IPS-18a (cell line): ENCODE results near the gene LHX4.
"Not testable (repeated sequence)": the region's sequence is repeated elsewhere in the genome, so short reads cannot be mapped to it uniquely, and the experiment has no call there.

ENCODE experiments used
- H3K27ac ChIP-seq: one replicate; pipeline ENCODE4 v1.5.1; 2013; ENCODE audit warnings: low read length
- H3K27me3 ChIP-seq: one replicate; pipeline ENCODE4 v1.6.1; 2013; ENCODE audit warnings: mild to moderate bottlenecking, low read length; ENCODE audit not compliant: control insufficient read depth, insufficient read depth
- H3K36me3 ChIP-seq: one replicate; pipeline ENCODE4 v1.6.1; 2013; ENCODE audit warnings: low read depth, low read length; ENCODE audit not compliant: control insufficient read depth
- H3K4me1 ChIP-seq: one replicate; pipeline ENCODE4 v1.6.1; 2013; ENCODE audit warnings: low read depth, low read length; ENCODE audit not compliant: control insufficient read depth
- H3K4me3 ChIP-seq: one replicate; pipeline ENCODE4 v1.5.1; 2013; ENCODE audit warnings: low read length
- H3K9ac ChIP-seq: one replicate; pipeline ENCODE4 v1.6.1; 2013; ENCODE audit warnings: mild to moderate bottlenecking, low read length, moderate library complexity
- H3K9me3 ChIP-seq: one replicate; pipeline ENCODE4 v1.6.1; 2013; ENCODE audit warnings: low read depth, low read length; ENCODE audit not compliant: control insufficient read depth

The LHX4 gene

GRCh38 chr1:180198611-180199010 is 31.5 kb upstream of the LHX4 start:
- no peaks in the 10 kb centered on the region for H3K9me3 ChIP-seq
- no peak overlapping the region for H3K9ac ChIP-seq
- no peaks in the 10 kb centered on the region for H3K27me3 ChIP-seq
- H3K4me3 ChIP-seq = no peak overlapping the region
- no peak overlapping the region for H3K27ac ChIP-seq
- peaks cover 10% of the 10 kb centered on the region for H3K36me3 ChIP-seq
- H3K4me1 ChIP-seq = peaks cover 3% of the 10 kb centered on the region

- Histone ChIP-seq H3K9ac (no peak overlapping the region), H3K27ac (no peak overlapping the region), H3K9me3 (no peaks in the 10 kb centered on the region), H3K4me1 (peaks cover 3% of the 10 kb centered on the region), H3K36me3 (peaks cover 10% of the 10 kb centered on the region), H3K27me3 (no peaks in the 10 kb centered on the region), H3K4me3 (no peak overlapping the region)
Observed at GRCh38 chr1:180199018-180199417, 31.0 kb upstream of the LHX4 start.

GRCh38 chr1:180201451-180202200 is 28.4 kb upstream of the LHX4 start:
- Histone ChIP-seq H3K4me3 (no peak overlapping the region), H3K27ac (no peak overlapping the region), H3K9me3 (no peaks in the 10 kb centered on the region), H3K36me3 (peaks cover 1% of the 10 kb centered on the region), H3K9ac (no peak overlapping the region), H3K27me3 (no peaks in the 10 kb centered on the region), H3K4me1 (no peaks in the 10 kb centered on the region)

GRCh38 chr1:180202588-180202987 is 27.5 kb upstream of the LHX4 start:
- not testable (repeated sequence) for H3K27ac ChIP-seq, H3K27me3 ChIP-seq, H3K4me1 ChIP-seq

DNA sequence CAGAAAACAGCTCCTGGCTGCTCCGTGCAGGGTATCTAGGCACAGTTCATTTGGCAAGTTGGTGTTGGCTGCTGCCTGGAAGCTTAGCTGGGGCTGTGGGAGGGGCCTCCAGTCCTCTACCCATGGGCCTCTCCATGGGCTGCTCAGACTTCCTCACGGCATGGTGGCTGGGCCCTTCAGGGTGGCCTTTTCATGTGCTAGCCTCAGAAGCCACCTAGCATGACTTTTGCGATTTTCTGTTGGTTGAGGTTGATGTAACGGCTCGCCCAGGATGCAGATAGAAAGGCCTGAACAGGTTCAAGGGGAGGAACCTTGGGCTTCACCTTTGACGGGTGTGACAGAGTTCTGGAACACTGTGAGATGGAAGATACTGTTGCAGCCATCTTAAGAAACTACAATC is 25.8 kb upstream of the LHX4 start:
- Histone ChIP-seq H3K27ac (no peak overlapping the region), H3K4me1 (no peaks in the 10 kb centered on the region), H3K9ac (no peak overlapping the region)

More at GRCh38 chr1:180202588-180202987, 27.5 kb upstream of the LHX4 start:
- H3K9ac ChIP-seq, H3K36me3 ChIP-seq, H3K9me3 ChIP-seq, H3K4me3 ChIP-seq: not testable (repeated sequence)

DNA sequence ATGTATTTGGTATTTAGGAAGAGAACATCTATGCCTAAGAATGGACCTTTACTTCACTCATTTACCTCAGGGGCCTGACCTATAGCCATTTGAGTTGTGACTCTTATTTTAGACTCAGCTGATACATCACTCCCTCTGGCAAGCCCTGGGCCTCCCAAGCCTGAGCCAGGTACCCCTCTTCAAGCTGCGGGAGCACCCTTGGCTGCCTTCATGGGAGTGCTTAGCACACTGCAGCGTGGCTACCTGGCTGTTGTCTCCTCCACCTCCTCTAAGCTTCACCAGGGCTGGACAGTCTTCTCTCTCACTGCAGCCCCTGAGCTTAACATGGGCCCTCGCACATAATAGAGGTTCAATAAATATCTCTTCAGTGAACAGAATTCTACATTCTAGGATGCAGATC is 23.5 kb upstream of the LHX4 start:
- no peak overlapping the region for H3K27ac ChIP-seq
- no peak overlapping the region for H3K4me3 ChIP-seq
- no peak overlapping the region for H3K9ac ChIP-seq
- H3K36me3 ChIP-seq = no peaks in the 10 kb centered on the region
- no peaks in the 10 kb centered on the region for H3K9me3 ChIP-seq
- no peaks in the 10 kb centered on the region for H3K4me1 ChIP-seq
- H3K27me3 ChIP-seq = peaks cover 3% of the 10 kb centered on the region

More for the DNA sequence above, 25.8 kb upstream of the LHX4 start:
- H3K4me3 ChIP-seq = no peak overlapping the region
- no peaks in the 10 kb centered on the region for H3K9me3 ChIP-seq
- H3K36me3 ChIP-seq = no peaks in the 10 kb centered on the region
- H3K27me3 ChIP-seq = peaks cover 3% of the 10 kb centered on the region

GRCh38 chr1:180208264-180208663 is 21.8 kb upstream of the LHX4 start:
- no peak overlapping the region for H3K27ac ChIP-seq
- H3K4me1 ChIP-seq = no peaks in the 10 kb centered on the region
- no peak overlapping the region for H3K4me3 ChIP-seq
- peaks cover 3% of the 10 kb centered on the region for H3K27me3 ChIP-seq
- H3K9me3 ChIP-seq = no peaks in the 10 kb centered on the region
- no peaks in the 10 kb centered on the region for H3K36me3 ChIP-seq
- H3K9ac ChIP-seq = no peak overlapping the region

DNA sequence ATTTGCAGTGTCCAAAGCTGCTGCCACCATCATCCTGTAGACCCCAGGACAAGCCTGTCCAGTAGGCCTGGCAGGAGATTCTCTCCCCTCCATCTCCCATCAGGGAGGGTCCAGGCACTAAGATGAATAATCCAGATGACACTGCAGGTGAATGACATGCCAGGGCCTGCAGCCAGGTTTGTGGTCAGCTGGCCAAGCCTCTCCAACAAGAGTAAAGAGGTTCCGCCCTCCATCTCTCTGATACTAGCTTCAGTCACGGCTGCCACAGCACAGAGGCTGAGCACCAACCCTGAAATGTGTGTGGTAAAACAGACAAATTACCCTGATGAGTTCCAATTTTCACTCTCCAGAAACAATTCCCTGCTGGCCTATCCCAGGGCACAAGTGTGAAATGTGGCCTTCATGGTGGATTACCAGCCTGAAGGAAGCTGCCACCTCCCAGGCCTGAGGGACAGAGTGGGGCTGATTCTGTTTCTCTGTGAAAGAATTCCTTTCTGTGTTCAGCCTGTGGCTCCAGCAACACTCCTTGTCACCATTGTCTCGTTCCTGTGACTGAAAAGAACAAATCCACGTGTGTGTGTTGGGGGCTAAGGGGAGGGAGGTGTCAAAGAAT is 19.9 kb upstream of the LHX4 start:
- Histone ChIP-seq H3K27me3 (peaks cover 7% of the 10 kb centered on the region), H3K4me3 (no peak overlapping the region), H3K9me3 (no peaks in the 10 kb centered on the region), H3K9ac (no peak overlapping the region), H3K4me1 (no peaks in the 10 kb centered on the region), H3K27ac (no peak overlapping the region), H3K36me3 (no peaks in the 10 kb centered on the region)

DNA sequence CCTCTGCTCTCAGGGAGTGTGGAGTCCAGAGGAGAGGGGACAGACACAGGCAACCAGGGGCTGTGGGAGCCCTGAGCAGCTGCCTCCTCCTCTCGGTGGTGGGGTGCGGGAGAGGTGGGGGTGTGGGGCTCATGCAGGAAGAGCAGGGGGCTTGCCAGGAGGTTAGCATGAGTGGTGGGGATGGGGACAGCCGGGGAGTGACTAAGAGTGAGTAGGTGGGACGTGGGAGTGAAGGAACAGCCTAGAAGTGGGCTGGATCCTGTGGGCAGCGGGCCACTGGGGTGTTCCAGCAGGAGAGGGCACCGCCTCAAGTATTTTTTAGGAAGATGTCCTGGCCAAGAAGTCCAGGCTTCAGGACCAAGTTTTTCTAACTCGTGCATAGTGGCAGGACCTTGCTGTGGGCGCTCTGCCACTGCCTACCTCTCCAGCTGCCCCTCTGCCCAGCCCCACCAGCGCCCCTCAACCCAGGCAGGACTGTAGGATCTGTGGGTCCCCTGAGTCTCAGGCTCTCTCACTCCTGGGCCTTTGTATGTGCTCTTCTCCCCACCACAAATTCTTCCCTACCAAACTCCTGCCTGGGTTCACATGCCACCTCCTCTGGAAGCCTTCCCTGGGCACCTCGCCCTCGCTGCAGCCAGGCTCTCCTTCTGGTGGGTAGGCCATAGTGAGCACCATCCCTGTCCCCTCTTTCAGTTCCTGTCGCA is 18.8 kb upstream of the LHX4 start:
- no peaks in the 10 kb centered on the region for H3K9me3 ChIP-seq
- no peak overlapping the region for H3K27ac ChIP-seq
- no peaks in the 10 kb centered on the region for H3K4me1 ChIP-seq
- H3K36me3 ChIP-seq = no peaks in the 10 kb centered on the region
- H3K27me3 ChIP-seq = peaks cover 7% of the 10 kb centered on the region
- H3K4me3 ChIP-seq = no peak overlapping the region
- H3K9ac ChIP-seq = no peak overlapping the region

- no peaks in the 10 kb centered on the region for H3K36me3 ChIP-seq
- no peak overlapping the region for H3K4me3 ChIP-seq
- H3K4me1 ChIP-seq = no peaks in the 10 kb centered on the region
- no peak overlapping the region for H3K9ac ChIP-seq
- no peak overlapping the region for H3K27ac ChIP-seq
- peaks cover 7% of the 10 kb centered on the region for H3K27me3 ChIP-seq
- H3K9me3 ChIP-seq = no peaks in the 10 kb centered on the region
Observed at GRCh38 chr1:180211860-180212229, 18.2 kb upstream of the LHX4 start.

GRCh38 chr1:180213401-180214170 is 16.5 kb upstream of the LHX4 start:
- Histone ChIP-seq H3K36me3 (no peaks in the 10 kb centered on the region), H3K9ac (no peak overlapping the region), H3K27me3 (peaks cover 4% of the 10 kb centered on the region), H3K4me1 (no peaks in the 10 kb centered on the region), H3K9me3 (no peaks in the 10 kb centered on the region), H3K27ac (no peak overlapping the region), H3K4me3 (no peak overlapping the region)
